NB4 (cell line): ENCODE results near the gene CD164L2.

Experiments used
- DNase-seq: peaks from one replicate; pipeline ENCODE4 v3.0.0; 2010; ENCODE audit warnings: low read depth
- H3K4me3 ChIP-seq: one replicate; pipeline ENCODE4 v1.5.1; 2011; ENCODE audit warnings: mild to moderate bottlenecking, low read depth, low read length, moderate library complexity
- MYC ChIP-seq: IDR thresholded peaks from 2 replicates; pipeline ENCODE4 v1.6.1; 2011; ENCODE audit warnings: low read depth, low read length
- POLR2A ChIP-seq: IDR thresholded peaks from 2 replicates; pipeline ENCODE4 v1.6.1; 2011; ENCODE audit warnings: mild to moderate bottlenecking; ENCODE audit not compliant: insufficient read length; ENCODE audit errors: extremely low read depth
- TF ChIP-seq, protein P1 (sequence below): IDR thresholded peaks from 2 replicates; pipeline ENCODE4 v1.6.1; 2011; ENCODE audit warnings: low read depth, low read length
- TF ChIP-seq, protein P2 (sequence below): IDR thresholded peaks from one replicate; pipeline ENCODE4 v1.5.1; 2012; ENCODE audit warnings: low read depth, low read length

The CD164L2 gene

DNA sequence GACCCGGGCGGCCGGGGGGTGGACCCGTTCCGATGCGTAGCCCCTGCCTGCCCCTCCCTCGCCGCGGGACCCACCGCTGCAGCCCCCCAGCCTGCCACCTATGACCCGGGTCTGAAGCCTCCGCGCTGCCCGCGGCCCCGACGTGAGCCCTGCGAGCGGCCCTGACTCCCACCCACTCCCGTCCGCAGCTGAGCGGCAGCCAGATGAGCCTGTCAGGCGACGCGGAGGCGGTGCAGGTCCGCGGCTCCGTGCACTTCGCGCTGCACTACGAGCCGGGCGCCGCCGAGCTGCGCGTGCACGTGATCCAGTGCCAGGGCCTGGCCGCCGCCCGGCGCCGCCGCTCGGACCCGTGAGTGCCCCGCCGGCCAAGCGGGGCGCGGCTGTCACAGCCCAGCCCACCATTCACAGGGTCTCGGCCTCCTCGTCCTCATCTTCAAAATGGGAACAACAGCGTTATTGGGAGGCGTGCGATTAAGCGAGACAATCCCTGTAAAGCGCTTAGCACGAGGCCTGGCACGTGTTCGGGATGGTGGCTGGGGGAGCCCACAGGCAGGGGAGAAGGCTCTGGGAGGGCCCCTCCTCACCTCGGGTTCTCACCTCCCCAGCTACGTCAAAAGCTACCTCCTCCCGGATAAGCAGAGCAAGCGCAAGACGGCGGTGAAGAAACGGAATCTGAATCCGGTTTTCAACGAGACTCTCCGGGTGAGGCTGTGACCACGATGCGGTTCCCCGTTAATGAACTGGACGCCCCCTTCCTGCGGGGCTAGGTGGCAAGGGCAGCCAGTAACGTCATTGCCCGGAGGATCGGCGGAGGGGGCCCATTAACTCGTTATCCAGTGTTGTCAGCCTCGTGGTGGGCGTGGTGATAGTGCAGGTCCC is 33.1 kb downstream of the CD164L2 start:
- no peak for DNase-seq
- TF ChIP-seq, protein P1, sequence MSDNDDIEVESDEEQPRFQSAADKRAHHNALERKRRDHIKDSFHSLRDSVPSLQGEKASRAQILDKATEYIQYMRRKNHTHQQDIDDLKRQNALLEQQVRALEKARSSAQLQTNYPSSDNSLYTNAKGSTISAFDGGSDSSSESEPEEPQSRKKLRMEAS = no peak
- H3K4me3 ChIP-seq = no peak overlapping the region

DNA sequence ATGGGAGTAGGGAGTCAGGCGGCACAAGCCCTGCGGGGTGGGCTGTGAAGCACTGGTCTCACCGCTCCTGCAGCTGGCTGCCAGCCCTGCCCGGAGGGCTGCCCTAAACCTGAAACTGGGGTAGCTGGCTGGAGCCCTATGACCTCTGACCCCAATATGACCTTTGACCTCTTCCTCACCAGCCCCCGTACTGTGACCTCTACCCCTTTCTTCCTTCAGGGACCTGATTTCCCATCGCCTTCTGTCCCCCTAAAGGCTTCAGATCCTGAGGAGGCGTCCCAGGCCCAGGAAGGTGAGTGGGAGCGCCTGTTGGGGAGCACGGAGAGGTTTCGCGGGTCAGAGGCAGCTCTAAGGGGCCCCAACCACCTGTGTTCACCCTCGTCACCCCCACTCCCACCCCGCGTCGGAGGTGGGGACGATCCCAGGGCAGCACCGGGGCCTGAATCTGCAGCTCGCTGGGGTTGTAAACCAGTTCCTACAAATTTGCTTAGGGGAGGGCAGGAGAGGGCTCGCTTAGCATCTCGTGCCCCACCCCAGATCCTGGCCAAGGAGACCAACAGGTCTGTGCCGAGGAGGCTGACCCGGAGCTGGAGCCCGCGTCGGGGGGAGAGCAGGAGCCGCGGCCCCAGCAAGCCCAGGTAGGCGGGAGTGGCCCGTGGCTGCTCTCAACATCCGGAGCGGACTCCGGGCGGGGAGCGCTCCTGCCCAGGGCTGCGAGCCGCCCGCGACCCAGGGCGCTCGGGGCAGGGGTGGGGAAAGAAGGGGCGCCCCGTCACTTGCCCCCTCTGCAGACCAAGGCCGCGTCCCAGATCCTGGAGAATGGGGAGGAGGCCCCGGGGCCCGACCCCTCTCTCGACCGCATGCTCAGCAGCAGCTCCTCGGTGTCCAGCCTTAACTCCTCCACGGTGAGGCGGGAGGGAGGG is 34.0 kb downstream of the CD164L2 start:
- no peak overlapping the region for H3K4me3 ChIP-seq
- TF ChIP-seq, protein P1 = no peak
- no peak for TF ChIP-seq POLR2A
- TF ChIP-seq, protein P2, sequence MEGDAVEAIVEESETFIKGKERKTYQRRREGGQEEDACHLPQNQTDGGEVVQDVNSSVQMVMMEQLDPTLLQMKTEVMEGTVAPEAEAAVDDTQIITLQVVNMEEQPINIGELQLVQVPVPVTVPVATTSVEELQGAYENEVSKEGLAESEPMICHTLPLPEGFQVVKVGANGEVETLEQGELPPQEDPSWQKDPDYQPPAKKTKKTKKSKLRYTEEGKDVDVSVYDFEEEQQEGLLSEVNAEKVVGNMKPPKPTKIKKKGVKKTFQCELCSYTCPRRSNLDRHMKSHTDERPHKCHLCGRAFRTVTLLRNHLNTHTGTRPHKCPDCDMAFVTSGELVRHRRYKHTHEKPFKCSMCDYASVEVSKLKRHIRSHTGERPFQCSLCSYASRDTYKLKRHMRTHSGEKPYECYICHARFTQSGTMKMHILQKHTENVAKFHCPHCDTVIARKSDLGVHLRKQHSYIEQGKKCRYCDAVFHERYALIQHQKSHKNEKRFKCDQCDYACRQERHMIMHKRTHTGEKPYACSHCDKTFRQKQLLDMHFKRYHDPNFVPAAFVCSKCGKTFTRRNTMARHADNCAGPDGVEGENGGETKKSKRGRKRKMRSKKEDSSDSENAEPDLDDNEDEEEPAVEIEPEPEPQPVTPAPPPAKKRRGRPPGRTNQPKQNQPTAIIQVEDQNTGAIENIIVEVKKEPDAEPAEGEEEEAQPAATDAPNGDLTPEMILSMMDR = no peak
- no peak for TF ChIP-seq MYC
- DNase-seq = no peak

DNA sequence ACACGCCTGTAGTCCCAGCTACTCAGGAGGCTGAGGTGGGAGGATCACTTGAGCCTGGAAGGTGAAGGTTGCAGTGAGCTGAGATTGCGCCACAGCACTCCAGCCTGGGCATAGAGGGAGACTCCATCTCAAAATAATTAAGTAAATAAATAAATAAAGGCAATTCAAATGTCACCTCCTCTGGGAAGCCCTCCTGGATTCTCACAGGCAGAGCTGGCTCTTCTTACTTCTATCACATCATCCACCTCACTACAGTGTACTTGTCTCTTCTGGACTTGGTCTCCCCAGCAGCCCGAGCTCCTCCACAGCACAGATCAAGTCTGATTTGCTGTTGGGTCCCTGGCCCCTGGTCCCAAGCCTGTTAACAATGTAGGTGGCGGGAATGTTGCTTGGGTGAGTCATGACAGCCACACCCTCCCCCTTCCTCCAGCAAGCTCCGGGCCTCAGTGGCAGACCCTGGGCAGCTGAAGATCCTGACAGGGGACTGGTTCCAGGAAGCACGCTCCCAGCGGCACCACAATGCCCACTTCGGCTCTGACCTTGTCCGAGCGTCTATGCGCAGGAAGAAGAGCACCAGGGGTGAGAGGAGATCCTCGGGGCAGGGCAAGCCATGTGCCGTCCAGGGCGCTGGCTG is 36.0 kb downstream of the CD164L2 start:
- TF ChIP-seq POLR2A = no peak
- H3K4me3 ChIP-seq = no peak overlapping the region
- DNase-seq = no peak

DNA sequence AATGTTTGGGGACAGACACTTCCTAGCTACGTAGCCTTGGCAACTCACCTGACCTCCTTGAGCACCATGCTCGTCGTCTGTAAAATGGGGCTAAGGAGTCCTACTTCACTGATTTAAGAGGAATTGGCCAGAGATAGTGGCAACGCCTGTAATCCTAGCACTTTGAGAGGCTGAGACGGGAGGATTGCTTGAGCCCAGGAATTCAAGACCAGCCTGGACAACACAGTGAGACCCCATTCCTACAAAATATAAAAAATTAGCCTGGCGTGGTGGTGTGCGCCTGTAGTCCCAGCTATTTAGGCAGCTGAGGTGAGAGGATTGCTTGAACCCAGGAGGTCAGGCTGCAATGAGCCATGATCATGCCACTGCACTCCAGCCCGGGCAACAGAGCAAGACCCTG is 36.8 kb downstream of the CD164L2 start:
- no peak overlapping the region for H3K4me3 ChIP-seq
- TF ChIP-seq, protein P2 = no peak
- no peak for TF ChIP-seq POLR2A
- TF ChIP-seq, protein P1 = no peak
- TF ChIP-seq MYC = no peak
- DNase-seq = no peak

DNA sequence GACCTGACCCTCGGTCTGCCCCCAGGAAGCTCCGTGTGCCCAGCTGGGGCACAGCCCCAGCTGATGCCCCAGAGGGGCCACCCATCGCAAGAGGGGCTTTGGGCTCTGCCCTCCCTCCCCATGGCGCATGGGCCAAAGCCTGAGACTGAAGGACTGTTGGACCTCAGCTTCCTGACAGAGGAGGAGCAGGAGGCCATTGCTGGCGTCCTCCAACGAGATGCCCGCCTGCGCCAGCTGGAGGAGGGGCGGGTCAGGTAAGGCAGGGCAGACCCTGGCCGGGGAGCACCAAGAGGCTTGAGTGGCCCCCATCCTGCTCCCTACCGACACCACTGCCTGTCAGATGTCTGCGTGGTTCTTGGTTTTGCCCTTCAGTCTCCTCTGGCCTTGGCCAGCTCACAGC is 37.9 kb downstream of the CD164L2 start:
- no peak for TF ChIP-seq MYC
- TF ChIP-seq, protein P2 = no peak
- TF ChIP-seq, protein P1 = no peak
- TF ChIP-seq POLR2A = no peak
- H3K4me3 ChIP-seq = peak overlapping the region; percentile 21

DNA sequence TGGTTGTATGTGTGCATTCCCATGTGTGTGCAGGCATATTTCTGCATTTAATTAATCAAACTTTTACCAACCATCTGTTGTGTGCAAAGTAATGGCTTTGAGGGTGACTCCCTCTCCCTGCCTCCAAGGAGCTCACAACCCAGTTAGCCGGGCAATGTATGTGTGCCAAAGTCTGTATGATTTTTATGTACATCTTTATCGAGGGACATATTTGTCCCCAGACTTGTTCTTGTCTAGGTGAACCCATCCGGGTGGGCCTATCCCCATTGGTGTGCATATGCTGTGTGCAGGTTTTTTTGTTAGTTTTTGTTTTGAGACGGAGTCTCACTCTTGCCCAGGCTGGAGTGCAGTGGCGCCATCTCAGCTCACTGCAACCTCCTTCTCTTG is 39.5 kb downstream of the CD164L2 start:
- TF ChIP-seq MYC = no peak
- TF ChIP-seq, protein P1 = no peak
- DNase-seq = no peak
- peak overlapping the region; percentile 96 for H3K4me3 ChIP-seq

More for the DNA sequence above, 37.9 kb downstream of the CD164L2 start:
- DNase-seq = no peak
